Heart left ventricle (tissue), 13 donors: ENCODE measurements around the gene CCDC192.

Experiments
- CTCF ChIP-seq, 12 donors: fragments of 200-600 bp; sonication (generic) in 4 of 12; IDR thresholded peaks; one replicate each; pipeline versions ENCODE4 v1.5.0 to v1.8.0; 2018 to 2022; ENCODE audit warnings: antibody characterized with exemption in 12 of 12, mild to moderate bottlenecking in 5 of 12
- POLR2A ChIP-seq, 2 donors: fragments of 450-650 bp; IDR thresholded peaks; one replicate each; pipeline ENCODE4 v1.6.1; 2017; ENCODE audit warnings: antibody characterized with exemption in 2 of 2, mild to moderate bottlenecking in 2 of 2, moderate library complexity in 2 of 2
- donor health status: ischemic (EF 13 %, LVEDD 7.1; RV severe dilation, severe dysfunction).
- donor health status: DM: no; HTN: yes; CAD: no.
- donor health status: DM: no; HTN: no; CAD: no.
- donor health status: ischemic (EF 25% LVEDD 6.9; RV normal size, moderate dysfunction).
- donor health status: ischemic (EF 25% LVEDD 5.7; RV mildly dilated, moderate dysfunction).
- donor health status: ischemic (EF 35%, LVEDD 5.7; RV mildly dilated, moderate dysfunction).
- donor health status: nonischemic (EF 11% LVEDD 7.7; RV severe dilation, severe dysfunction).
- donor health status: DM: yes; HTN: yes; CAD: no.
- donor health status: PGD.
- donor health status: ischemic (EF 29% LVEDD 5.4; RV normal size, mild dysfunction).
- donor health status: nonischemic (EF 23%, LVEDD 6.1; RV moderate dilation, normal function).

DNA sequence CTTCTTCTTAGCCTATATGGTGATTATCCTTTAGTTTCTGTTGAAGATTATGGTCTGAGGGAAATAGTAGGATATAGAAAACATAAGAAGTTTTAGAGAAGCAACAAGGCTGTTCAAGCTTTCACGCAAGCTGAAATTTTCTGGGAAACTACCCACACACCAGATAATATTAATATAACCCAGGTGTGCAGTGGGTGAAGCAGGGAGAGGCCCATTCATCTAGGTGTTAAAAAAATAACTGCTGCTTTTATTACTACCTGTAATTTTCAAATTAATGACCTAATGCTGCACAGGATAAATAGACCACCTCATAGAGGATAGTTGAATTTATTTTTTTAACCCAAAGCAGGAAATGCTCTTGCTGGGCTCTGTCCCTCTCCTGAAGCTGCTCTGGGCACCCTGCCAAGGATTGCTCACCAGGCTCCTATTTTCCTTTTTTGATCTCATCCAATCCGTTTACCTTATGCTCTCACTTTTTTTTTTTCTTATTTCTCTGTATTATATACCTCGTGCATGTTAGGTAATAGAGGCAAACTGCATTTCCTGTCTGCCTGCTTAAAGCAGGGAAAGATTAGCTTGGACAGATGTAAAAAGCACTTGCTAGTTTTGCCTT is 256.1 kb downstream of the CCDC192 start:
- TF ChIP-seq CTCF (IDR thresholded peaks at IDR 0.05) (no peak), POLR2A (IDR thresholded peaks at IDR 0.05) (no peak)
